Measurements from ENCODE around the gene GALNT8. TPM values are rescaled to one million over a fixed set of nuclear protein-coding genes. Genes with fewer than 3 reads are reported as not detected.
"Not testable (repeated sequence)": the region's sequence is repeated elsewhere in the genome, so short reads cannot be mapped to it uniquely, and the experiment has no call there.

The GALNT8 gene
- total RNA-seq, 1 donor from 2014 or later = 0.35 TPM

DNA sequence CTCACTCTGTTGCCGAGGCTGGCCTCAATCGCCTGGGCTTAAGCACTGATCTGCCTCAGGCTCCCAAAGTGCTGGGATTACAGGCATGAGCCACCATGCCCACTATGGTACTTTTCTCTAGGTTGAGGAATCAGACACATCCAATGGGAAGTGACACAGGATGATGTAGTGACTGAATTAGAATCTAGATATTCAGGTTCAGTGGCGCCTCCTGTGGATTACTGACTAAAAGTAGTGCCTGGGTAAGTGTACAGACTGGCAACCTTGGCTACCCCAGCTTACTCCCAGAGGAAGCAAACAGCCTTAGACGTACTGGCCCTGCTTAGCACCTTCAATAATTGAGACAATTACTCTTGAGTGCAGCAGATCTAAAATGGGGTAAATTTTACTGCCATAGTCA, 22.8 kb downstream of the GALNT8 start:
- no peak for DNase-seq (ENCODE audit: extremely low read depth, low read depth, low spot score)

DNA sequence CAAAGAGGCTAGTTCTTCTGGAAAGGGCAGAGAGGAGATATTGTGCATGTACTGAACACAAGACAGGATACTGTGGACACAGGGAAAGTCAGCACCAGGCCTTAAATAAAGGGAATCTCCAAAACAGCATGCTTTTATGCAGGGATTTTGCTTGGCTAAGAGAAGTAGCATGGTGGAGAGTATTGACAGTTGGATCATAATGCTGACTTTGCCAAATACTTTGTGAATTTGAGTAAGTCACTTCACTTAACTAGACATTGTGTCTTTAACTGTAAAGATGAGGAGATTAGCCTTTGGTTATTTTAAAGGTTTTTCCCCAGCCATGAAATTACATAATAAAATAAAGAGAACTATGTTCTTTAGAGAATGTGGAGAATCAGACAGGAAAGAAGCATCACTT, 24.5 kb downstream of the GALNT8 start:
- no peak for DNase-seq (ENCODE audit: extremely low read depth, low read depth, low spot score)

DNA sequence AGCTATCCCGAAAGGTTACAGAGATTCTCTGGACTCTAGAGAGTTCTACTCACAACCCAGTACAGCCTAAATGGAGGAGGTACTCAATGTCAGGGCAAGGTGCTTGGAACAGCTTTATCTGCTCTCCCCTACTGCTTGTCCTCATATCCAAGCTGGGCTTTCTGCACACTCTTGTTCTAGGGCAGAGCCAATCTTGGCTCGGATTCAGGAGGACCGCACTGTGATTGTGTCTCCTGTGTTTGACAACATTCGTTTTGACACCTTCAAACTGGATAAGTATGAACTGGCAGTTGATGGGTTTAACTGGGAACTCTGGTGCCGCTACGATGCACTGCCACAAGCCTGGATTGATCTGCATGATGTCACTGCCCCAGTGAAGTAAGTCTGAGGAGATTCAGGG, 25.0 kb downstream of the GALNT8 start:
- no peak for DNase-seq (ENCODE audit: extremely low read depth, low read depth, low spot score)

DNA sequence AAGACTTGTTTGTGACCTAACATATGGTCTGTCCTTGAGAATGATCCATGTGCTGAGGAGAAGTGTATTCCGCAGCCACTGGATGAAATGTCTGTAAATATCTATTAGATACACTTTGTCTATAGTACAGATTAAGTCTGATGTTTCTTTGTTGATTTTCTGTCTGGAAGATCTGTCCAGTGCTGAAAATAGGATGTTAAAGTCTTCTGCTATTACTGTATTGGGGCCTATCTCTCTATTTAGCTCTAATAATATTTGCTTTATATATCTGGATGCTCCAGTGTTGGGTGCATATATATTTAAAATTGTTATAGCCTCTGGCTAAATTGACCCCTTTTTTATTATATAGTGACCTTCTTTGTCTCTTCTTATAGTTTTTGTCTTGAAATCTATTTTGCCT, 31.5 kb downstream of the GALNT8 start:
- DNase-seq (ENCODE audit: extremely low read depth, low read depth, low spot score) = not testable (repeated sequence)

DNA sequence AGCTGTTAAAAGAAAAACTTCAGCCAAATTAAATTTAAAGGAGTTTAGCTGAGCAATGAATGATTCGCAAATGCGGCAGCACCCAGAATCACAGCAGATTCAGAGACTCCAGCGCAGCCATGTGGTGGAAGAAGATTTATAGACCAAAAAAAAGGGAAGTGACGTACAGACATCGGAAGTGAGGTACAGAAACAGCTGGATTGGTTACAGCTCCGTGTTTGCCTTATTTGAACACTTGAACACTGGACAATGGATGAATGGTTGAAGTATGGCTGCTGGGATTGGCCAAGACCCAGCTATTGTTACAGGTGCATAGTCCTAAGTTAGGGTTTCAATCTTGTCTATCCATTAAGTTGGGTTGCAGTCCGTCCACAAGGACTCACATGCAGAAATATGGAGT, 42.6 kb downstream of the GALNT8 start:
- no peak for DNase-seq (ENCODE audit: extremely low read depth, low read depth, low spot score)

DNA sequence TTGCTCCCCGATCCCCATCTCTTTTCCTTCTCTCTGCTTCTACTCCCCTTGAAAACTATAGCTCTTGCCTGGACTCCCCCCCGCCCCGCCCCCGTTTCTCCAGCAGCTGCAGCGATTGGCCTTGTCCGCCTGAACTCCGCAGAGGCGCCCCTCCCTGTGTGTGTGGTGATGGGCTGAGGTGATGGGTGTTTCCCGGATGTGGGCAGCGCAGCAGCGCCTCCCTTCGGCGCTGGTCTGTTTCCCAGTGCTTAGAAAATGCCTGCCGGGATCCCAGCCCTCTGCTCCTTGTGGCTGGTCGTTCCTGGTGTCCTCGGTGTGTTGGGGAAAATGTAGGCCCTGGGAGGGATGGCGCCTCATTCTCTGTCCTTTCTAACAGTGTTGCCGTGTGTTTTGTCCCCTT, 43.3 kb downstream of the GALNT8 start:
- DNase-seq (ENCODE audit: extremely low read depth, low read depth, low spot score) = no peak

DNA sequence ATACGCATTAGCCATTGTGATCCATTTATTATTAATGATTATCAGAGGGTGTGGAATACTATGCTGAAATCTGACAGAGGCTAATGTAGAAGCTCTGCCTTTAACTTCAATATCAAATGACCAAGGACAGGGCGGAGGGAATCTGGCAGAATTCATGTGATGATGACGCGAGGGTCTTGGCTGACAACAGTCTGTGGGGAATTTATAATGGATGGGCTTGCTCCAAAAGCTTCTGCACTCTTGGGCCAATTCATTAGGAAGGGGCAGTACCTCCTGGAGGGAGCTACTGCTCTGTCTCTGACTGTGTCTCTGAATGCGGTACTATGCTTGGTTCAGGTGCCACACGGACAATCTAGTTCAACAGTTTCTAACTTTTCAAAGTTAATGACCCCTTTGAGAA, 46.2 kb downstream of the GALNT8 start:
- DNase-seq (ENCODE audit: extremely low read depth, low read depth, low spot score) = no peak

DNA sequence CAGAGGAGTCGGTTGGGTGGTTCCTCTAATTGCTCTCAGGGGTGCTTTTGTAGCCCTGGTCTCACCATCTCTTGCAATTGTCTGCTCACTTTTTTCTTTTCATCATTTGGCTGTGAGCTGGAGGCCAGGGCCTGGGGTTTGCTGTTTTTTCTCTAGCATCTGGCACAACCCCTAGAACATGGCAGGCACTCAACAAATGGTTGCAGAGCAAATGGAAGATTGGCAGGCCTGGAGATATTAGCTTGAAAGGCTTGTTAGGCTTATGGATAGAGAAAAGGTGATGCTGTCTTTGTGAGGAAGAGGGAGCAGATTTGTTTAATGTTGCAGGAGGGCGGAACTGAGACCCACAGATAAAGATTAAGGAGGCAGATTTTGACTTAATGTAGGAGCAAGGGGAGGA, 47.0 kb downstream of the GALNT8 start:
- DNase-seq (ENCODE audit: extremely low read depth, low read depth, low spot score) = no peak

DNA sequence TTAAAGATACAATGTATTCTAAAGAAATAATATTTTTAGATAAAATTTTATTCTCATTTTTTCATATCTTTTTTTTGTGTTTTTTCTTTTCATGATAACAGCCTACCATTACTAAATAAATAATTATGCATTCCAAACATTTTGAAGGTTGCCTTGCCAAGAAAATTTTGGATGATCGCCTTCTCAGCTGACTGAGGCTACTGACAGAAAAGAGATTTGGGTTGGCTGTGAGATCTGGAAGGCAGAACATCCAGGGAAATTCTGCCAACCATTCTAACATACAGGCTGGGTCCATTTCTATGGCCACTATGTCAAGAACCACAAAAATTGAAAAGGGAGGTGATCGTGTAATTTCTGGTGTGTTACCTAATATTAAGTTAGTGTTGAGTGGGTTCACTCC, 48.1 kb downstream of the GALNT8 start:
- no peak for DNase-seq (ENCODE audit: extremely low read depth, low read depth, low spot score)

DNA sequence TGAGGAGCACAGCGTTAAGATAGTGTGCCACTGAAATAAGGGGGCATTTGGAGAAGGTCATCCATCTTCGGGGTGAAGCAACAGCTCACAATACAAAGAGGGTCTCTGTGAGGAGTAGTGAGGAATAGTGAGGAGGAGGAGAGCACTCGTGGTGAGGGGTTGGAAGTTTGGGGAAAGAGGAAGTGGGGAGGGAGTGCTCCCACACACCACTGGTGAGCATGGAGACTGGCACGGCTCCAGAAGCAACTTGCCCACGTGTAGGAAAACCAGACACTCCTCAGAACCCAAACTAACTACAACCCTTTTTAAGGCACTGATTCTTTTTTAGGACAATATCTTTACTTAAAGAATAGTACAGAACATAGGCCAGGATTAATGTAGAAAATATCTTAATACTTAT, 48.9 kb downstream of the GALNT8 start:
- DNase-seq (ENCODE audit: extremely low read depth, low read depth, low spot score) = no peak

DNA sequence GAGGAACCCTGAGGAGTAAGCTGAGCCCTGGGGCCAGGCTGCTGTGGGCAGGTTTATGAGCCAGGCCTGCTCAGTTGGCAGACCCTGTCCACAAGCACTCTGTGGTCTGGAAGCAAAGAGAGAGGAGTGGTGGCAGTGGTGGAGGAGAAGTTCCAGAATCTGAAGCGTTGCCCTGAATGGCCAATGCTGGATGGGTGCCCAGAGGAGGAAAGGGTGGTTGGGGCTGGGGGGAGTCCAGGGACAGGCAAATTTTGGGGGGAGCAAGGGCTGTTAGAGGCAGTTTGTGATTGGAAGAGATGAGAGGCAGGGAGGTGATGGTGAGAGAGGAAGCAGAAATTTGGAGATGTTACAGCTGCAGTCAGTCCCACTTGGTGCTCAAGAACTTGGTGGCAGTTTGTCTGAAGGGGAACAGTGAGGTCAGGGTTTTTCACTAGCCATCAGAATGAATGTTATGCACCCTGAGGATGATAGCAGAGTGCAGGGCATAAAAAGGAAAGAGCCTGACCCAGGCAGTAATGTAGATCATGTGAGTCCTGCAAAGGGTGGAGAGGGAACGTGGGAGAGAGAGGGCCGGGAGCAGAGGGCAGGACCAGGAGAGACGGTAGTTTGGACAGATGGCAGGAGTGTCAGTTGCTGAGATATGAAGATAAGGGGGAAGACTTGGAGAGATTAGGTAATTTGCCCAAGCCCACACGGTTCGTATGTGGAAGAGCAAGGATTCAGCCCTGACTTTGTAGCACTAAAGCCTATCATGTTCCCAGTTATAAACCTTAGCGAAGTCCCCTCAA, 51.2 kb downstream of the GALNT8 start:
- DNase-seq (ENCODE audit: extremely low read depth, low read depth, low spot score) = no peak

DNA sequence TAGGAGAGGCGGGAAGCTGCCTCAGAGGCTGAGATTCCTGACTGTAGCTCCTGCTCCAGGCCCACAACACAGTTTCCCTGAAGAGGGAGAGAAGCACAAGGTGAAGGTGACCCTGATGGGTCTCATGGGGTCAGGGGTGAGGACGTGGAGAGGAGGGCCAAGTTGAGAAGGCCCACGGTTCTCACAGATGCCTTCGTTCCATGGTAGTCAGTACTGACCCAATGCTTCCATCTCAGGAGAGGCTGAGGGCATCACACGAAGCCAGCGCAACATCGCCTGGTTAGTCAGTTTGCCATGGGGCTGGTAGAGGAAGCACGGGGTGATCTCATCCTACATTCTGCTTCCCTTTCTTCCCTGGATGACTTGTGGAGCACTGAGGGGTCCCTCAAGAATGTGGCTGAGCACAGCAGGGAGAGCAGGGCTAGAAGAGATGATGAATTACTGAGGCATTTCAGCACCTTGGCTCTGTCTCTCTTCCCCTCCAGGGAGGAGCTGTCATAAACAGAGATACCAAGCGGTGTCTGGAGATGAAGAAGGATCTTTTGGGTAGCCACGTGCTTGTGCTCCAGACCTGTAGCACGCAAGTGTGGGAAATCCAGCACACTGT, 51.9 kb downstream of the GALNT8 start:
- DNase-seq (ENCODE audit: extremely low read depth, low read depth, low spot score) = no peak

DNA sequence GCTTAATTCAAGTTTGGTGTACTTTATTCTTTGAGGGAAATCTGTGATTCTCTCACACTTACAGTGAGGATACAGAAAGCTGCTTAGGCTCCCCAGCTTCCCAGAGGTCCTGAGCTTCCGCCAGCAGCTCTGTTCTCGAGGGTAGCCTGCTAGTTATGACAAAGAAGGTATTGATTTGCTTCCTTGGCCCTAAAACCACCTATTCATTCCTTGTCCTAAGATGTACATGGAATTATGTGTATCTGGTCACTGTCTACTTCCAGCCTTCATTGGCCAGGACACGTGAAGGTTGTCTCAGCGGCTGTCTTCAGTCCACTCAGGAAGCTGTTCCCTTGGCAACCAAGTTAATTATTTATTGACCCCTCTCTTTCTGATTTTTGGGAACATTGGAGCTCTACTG, 55.7 kb downstream of the GALNT8 start:
- DNase-seq (ENCODE audit: extremely low read depth, low read depth, low spot score) = no peak

DNA sequence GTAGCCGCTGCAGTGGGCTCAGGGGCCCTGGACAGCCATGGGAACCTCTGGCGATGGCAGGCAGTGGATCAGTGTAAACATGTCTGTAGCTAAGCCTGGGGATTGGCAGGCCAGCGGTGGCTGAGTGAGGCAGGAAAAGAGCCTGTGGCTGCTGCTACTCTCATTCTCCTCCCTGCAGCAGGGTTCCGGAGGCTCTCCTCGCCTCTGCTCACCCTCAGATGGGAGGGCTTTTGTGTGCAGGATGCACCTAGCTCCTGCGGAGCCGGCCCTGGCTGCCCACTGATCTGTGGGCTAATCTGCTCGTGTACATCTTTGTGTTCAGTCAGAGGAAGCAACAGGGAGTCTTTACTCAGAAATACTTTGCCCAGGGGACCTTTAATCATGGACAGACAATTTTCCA, 59.5 kb downstream of the GALNT8 start:
- no peak for DNase-seq (ENCODE audit: extremely low read depth, low read depth, low spot score)

DNA sequence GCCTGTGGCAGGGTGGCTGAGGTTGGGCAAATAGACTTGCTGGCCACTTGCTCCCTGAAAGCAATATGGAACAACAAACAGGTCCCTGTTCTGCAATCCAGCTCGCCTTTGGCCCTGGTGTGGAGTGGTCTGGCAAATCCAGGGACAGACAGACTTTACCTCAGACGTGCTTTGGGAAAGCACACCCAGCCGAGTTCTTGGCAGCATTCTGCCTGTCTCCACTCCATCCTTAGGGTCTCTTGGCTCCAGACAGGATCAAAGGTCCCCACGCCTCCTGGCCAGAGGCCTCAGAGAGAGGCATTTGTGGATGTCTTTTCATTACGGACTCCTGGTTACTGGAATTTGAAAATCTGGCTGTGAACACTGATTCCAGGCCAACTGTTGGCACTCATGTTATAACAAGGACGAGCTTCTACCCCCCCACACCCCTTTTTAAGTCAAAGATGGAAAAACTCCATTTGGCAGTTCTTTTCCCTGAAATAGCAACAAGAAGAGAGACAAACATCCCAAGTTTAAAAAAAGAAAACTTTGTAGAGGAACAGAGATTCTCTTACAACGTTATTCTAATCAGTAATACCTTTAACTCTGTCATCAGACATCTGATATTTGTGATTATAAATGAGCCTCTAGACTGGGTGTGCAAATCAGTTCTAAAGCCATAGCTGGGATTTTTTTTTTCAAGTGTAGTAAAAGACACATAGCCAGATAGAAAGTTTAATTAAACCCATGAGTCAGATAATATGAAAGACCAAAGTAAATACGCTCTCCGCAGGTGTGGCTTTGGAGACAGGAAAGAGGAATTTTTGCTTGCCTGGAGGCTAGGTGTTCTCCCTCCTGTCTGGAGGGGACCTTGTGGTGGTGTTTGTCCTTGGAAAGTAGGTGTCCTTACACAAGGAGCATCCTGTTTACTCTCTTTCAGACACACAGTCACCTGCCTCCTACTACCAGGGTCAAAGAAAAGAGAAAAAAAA, 60.7 kb downstream of the GALNT8 start:
- no peak for DNase-seq (ENCODE audit: extremely low read depth, low read depth, low spot score)

DNA sequence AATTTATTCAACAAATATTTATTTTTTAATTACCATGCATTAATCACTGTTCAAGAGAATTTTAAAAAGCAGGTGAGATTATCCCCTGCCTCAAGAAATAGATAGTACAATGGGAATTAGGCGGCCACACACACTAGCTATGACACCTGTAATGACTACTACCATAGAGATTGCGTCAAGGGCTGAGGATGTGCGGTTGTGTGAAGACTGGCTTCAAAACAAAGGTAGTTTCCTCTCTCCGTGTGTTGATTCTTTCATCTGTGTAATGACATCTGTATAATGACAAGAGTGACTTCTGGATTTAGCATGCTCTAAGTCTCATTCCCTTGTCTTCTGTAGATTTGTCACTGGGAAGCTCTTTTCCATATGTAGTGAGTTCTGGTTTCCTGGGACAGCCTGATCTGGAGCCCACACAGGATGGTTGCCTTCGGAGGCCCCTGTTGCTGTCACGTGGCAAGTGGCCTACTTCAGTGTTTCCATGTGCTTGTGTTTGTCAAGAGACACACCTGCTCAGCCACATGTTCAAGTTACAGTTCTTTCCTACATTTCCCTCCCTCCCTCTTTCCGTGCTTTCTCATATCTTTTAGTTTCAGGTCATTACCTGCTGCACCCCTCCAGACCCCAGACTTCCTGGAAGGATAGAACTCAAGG, 64.3 kb downstream of the GALNT8 start:
- no peak for DNase-seq (ENCODE audit: extremely low read depth, low read depth, low spot score)

DNA sequence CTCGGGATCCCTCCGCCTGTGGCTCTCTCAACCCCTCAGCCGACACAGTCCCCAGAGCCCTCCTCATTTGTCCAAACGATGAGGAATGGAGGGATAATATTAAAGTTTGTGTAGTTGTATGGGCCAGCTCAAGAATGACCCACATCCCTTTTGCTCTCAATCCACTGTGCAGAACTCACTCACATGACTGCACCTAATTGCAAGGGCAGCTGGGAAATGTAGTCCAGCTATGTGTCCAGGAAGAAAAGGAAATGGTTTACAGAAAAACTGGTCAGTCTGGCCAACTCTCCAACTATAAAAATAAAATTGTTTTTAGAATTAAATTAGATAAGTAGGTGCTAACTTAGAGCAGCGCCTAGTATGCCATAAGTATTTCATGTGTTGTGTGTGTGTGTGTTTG, 66.6 kb downstream of the GALNT8 start:
- DNase-seq (ENCODE audit: extremely low read depth, low read depth, low spot score) = no peak

DNA sequence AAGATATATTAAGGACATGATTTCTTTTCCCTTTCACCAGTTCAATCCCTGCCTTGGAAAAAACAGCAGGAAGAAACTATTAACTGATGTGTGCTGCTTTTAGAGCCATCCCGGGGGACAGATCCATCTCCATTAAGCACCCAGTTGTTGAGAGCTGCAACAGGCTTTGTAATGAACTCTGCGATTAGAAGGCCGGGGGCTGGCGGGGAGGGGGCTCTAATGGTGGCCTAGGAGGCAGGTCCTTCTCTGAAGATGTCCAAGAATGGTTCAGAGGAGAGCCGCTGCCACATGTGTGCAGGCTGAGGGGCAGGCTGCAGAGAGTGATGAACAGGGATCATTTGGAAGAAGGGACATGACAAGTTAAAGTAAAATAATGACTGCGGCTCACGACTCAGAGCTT, 67.8 kb downstream of the GALNT8 start:
- no peak for DNase-seq (ENCODE audit: extremely low read depth, low read depth, low spot score)

DNA sequence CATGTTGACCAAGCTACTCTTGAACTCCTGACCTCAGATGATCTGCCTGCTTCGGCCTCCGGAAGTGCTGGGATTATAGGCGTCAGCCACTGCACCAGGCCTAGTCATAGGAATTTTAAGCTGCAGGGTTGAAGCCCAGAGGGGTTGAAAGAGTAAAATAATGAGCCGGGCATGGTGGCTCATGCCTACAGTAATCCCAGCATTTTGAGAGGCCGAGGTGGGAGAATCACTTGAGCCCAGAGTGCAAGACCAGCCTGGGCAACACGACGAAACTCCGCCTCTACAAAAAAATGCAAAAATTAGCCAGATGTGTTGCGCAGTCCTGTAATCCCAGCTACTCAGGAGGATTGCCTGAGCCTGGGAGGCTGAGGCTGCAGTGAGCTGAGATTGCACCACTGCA, 69.6 kb downstream of the GALNT8 start:
- no peak for DNase-seq (ENCODE audit: extremely low read depth, low read depth, low spot score)

DNA sequence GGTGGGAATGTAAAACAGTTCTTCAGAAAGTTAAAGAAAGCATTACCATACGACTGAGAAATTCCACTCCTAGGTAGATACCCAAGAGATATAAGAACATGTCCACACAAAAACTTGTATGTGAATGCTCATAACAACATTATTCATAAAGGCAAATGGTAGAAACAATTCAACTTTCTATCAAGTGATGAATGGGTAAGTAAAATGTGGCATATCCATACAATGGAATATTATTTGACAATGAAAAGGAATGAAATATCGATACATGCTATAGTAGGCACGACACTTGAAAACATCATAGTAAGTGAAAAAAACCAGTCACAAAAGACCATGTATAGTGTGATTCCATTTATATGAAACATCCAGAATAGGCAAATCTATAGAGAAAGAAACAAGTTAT, 71.3 kb downstream of the GALNT8 start:
- no peak for DNase-seq (ENCODE audit: extremely low read depth, low read depth, low spot score)

DNA sequence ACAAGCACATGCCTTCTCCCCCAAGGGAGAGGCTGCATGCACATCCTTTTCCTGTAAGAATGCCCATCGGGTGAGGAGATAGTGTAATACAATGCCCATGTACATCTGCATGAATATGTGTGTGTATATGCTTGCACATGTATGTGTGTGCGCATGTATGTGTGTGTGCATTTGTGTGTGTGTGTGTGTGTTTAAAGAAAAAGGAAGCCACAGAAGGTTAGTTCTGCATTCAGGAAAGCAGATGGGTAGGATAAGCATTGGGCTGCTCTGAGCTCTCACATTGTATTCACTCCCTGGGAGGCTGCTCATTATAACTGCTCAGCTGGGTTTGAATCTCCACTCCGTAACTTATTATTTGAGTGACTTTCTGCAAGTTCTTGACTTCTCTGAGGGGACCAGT, 74.3 kb downstream of the GALNT8 start:
- no peak for DNase-seq (ENCODE audit: extremely low read depth, low read depth, low spot score)

Measured in glomerular endothelial cell (primary cell).